Measurements from ENCODE around the gene SLC35D2.
"Not testable (repeated sequence)": the region's sequence is repeated elsewhere in the genome, so short reads cannot be mapped to it uniquely, and the experiment has no call there.

SLC35D2 gene

DNA sequence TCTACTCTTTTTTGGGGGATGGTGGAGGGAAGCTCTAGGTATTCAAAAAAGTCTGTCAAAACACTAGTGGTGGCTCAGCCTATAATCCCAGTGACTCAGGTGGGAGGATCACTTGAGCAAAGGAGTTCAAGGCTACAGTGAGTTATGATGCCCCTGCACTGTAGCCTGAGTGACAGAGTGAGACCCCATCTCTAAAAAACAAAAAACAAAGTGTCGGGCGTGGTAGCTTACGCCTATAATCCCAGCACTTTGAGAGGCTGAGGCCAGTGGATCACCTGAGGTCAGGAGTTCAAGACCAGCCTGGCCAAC lies 15.8 kb upstream of the SLC35D2 start:
- DNase-seq = no peak

DNA sequence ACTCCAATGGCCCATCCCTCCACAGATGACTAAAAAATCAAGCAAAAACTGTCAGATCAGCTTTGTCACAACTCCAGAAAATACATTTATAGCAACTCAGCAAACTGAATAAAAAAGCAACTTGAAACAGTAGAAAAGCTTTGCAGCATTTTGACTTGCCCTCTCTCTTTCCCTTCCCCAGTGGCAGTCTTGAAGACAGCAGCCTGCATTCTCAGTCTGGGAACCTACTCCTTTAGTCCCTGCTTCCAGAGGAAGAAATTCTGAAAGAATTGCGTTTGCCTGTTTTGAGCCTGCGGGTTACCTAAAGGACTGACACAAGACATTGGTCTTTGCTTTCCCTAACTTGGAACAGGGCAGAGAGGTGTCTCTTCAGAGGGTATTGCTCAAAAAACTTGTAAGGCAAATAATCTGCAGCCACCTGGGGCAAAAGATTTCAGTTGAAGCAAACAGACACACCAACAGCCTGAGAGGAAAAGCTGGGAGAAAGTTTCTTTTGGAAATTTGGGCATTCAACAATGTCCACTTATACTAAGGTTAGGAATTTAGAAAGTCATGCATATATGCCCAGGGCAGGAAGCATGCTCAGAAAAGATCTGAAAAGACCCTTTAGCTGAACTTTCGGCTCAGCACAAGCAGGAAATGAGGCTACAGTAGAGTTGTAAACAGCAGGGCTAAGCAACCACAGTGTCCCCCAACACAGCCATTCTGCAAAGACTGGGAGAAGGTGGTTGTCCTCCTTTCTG lies 15.2 kb upstream of the SLC35D2 start:
- DNase-seq = no peak

DNA sequence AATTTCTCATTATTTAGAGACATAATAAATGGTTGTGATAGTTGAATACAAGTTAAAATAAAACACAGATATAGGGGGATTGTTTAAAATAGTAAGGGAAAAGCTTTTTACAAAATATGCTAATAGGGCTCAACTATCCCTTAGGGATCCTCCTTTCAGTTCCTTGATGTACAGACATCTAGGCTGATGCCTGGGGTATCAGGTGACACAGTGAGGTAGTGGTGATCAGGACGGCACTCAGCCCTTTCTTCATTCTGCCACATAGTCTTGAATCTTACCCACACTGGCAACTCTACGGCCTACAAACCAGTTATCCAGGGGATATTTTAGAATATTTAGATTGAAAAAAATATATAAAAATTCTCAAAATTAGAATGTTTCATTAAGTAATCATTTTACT lies 12.5 kb upstream of the SLC35D2 start:
- DNase-seq = no peak

DNA sequence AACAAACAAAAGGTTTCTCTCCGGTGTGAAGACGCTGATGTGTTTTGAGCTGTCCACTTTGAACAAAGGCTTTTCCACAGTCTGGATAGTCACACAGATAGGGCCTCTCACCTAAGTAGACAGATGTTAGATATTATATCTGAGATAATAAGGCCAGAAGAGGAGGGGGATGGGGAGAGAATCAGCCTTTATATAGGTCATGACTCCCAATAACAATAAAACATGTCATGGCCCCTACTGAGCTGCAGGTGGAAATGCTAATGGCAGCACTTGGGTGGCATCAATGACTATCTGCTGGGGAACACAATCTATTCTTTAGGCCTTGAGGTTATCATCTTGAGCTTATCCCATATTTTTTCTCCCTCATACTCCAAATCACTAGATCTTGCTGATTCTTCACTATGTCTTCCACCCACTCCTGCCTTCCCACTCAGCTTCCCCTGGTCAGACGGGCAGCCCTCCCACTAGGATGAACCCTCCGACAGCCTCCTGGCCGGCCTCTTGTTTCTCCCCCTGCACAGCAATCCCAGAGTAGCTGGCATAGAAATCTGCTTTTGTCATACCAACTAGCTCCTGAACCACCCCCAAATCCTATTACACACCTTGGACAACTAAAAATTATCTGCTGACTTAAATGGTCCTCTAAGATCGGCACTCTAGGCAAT lies 11.5 kb upstream of the SLC35D2 start:
- no peak for DNase-seq

DNA sequence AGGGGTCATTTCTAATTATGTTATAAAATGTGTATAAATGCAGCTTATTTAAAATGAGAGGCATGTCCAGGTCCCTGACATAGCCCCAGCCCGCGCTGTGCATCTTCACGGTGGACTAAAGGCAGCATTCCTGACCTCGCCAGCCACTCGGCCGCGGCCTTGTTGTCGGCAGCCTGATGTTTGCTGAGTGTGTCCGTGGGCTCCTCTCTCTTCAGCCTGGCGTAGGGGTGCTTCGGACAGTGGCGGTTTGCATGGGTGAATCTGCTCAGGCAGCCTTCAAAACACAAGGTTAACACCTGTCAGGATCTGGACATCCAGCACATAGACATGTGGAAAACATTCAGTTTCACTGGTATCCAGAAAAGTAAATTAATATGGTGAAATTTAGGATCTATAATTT lies 8.8 kb upstream of the SLC35D2 start:
- DNase-seq = no peak

DNA sequence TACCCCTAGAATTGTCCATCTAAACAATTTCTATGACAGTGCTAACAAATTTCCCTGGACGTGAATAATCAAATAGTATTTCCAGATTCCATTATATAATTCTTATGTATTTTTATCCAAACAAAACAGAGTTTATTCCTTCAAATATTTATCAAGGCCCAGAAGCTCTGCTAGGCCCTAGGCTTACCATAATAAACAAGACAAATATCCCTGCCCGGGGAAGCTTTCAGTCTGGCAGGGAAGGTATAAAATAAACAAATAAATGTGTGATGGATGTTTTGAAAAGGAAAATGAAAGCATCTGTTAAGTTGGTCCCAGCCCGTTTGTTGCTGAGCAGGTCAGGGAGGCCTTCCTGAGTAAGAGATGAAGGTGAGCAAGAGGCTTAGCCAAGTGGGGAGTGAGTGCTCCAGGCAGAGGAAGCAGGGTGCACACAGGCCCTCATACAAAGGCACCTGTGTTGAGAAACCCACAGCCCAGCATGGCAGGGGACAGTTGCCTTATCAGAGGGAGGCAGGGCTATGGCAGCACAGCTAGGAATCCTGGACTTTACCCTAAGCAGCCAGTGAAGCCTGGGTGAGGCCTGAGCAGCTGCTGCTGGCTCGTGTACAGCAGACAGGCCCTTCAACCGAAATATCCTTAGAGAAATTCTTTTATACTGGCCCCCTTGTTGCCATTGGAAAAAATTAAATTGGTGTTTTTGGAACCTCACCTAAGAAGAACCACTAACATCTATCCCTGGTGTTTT lies 7.7 kb upstream of the SLC35D2 start:
- DNase-seq = no peak

DNA sequence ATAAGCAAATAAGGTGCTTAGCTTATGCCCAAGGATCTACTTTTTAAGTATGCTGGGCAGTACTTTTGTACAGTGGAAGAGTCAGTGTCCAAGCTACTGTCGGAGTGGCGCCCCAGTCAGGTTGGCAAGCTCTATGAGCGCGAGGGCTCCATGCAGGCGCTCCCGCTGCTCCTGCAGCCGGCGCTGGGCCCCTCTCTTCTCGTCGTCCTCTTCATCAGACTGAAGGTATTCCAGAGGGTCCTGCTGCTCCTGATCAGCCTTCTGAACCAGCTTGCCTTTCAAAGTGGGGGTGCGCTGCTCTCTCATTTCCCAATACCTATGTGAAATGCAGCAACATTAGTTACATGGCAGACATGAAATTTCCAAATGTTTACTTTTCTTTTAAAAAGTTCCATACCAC lies 4.6 kb upstream of the SLC35D2 start:
- no peak for DNase-seq

DNA sequence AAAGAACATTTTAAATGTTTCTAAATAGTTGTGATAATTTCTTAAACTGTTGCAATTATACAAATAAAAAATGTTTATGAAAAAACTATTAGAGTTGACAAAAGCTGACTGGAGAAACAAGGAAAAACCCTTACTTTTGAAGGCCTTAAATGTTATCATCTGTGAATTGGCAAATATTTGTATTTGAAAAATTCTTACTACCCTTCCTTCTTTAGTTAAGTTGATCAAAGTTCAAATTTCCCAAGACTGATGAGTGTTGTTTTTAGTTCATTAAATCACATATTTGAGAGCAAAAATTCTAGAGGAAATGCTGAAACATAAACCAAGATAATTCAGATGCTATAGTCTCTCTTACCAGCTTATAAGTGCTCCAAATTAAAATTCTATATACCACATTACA lies 2.6 kb upstream of the SLC35D2 start:
- no peak for DNase-seq

DNA sequence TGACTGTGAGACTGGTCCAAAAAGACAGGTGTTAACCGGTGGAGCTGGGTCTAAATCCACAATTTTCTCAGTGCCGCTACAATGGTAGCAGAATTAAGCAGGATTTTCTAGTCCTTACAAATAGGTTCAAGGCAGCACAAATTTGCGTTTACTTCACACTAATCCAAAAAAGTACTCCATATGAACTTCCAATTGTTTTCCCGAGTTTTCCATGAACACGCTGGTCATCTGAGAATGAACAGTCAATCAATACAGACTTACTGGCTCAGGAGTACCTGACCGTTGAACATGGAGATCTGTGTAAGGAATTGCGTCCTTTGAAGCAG lies 709 bp downstream of the SLC35D2 start:
- no peak for DNase-seq

DNA sequence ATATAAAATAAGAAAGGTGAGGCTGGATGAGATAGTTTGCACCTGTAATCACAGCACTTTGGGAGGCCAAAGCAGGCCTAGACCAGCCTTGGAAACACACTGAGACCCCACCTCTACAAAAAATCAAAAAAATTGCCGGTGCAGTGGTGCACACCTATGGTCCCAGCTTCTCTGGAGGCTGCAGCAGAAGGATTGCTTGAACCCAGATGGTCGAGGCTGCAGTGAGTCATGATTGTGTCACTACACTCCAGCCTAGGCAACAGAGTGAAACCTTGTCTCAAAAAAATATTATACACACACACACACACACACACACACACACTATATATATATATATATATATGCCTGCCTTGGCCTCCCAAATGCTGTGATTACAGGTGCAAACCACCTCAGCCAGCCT lies 1.3 kb downstream of the SLC35D2 start:
- no peak for DNase-seq

DNA sequence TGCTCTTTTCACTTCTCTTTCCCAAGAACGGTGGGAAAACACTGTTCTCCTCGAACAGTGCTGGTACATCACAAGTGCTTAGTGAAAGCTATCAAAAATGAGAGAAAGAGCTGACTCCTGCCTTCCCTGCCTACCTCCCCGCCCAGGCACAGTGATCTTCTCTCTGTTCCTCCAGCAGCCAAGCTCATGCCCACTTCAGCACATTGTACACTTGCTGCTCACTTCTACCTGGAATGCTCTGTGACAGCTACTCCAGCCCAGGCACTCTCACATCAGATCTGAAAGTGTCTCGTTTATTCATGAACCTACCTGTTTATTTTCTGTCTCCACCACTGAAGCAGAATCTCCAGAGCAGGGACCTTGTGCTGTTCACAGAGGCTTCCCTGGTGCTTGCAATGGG lies 1.8 kb downstream of the SLC35D2 start:
- no peak for DNase-seq

DNA sequence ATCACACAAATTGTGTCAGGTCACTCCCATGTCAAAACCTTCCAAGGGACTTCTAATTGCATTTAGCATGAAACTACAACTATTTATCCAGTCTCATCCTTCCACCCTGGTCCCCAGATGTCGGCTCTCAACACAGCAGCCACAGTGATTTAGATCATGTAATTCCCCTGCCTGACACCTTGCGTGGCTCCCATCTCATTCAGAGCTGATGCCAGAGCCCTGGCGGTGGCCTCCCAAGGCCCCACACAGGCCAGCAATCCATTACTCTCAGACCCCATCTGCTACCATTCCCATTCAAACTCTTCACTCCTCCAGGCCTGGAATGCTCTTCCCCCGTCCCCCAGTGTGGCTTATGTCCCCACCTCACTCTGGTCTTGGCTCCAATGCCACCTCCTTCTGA lies 2.4 kb downstream of the SLC35D2 start:
- no peak for DNase-seq

DNA sequence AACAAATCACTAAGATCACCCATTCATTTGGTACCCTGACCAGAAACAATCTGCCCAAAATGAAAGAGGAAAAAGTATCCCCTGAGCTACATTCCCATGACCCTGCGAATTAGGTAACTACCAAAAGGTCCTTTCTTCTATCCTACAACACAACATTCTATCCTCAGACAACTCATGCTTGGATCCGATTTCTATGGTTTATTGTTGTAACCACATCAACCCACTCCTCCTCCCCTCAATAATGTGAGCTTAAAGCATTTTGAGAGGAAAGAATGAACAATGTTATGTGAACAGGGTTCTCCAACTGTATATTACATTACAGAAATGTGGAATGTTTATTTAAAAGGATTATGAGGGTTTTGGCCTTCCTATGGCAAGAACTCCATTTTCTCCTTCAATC lies 4.0 kb downstream of the SLC35D2 start:
- no peak for DNase-seq

DNA sequence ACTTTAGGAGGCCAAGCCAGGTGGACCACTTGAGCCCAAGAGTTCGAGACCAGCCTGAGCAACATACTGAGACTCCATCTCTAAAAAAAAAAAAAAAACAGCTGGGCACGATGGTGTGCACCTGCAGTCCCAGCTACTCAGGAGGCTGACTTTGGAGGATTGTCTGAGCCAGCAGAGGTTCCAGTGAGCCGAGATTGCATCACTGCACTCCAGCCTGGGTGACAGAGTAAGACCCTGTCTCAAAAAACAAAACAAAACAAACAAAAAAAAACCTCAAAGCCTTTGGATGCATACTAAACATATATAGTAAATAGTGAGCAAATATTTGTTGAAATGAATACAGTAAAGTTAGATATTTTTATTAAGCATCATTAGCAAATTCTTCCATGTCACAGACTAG lies 5.3 kb downstream of the SLC35D2 start:
- DNase-seq = no peak

DNA sequence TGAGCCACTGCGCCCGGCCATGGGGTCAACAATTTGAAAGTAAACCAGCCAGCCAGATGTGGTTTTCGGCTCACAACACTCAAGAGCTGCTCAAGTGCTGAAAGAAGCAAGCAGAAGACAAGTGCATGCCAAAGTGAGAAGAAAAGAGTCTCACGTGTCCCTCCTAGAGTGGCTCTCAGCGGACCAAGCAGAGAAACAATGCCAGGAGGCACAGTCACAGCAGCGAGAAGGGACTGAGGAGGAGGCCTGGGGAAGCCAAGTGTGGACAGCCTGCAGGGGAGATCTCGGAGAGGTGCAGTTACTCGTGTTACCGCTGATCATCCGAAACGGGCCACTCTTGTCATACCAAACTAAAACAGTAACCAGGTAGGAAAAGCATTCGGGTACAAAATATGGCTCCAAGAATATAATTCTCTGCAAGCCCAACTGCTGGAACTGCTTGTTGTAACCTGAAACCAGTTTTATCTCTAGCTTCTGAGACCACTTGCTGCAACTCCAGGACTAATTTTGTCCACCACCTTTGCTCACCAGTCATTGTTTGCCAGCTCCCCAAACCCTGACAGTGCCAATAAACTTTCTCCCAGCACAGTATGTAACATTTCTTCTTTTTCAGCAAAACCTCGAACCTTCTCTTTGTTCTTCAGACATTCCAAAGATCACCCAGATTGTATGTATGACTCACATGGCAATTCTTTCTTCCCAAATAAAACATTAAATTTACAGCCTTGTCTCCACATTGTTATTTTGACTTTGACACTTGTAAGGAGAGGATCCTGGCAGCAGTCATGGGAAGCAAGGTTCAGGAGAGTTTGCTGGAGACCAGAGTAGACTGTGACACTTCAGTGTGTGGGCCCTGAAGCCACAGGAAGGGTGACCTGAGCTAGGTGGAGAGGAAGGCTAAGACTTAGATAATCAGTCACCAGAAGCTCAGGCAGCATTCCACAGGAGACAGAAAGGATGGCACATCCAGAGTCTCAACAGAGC lies 6.3 kb downstream of the SLC35D2 start:
- peak; percentile 33 for DNase-seq

DNA sequence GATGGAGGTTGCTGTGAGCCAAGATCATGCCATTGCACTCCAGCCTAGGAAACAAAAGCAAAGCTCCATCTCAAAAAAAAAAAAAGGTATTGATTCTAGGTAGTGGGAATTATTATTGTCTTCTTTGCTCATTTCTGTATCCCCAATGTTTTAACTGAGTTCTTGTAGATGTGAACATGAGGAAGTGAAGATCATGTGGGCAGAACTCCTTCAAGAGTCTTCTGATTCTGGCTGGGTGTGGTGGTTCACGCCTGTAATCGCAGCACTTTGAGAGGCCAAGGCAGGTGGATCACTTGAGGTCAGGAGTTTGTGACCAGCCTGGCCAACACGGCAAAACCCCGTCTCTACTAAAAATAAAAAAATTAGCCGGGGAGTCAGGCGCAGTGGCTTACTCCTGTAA lies 8.0 kb downstream of the SLC35D2 start:
- DNase-seq = not testable (repeated sequence)

DNA sequence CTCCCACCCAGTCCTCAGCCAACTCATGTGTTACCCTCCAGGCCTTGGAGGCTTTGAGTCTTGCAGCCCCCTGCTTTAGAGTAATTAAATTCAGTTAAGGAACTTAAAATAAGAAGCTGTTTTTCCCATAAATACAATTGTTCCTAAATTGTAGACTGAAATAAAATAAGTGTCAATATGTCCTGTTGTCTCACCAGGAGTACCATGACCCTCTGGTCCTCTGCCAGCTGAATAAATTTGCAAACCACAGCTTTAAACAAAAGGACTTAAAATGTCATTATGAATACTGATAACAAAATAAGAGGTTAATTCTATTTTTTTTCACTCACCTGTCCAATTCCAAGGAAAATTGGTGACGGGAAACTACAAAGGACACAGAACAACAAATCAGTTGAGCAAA lies 15.6 kb downstream of the SLC35D2 start:
- DNase-seq = no peak

DNA sequence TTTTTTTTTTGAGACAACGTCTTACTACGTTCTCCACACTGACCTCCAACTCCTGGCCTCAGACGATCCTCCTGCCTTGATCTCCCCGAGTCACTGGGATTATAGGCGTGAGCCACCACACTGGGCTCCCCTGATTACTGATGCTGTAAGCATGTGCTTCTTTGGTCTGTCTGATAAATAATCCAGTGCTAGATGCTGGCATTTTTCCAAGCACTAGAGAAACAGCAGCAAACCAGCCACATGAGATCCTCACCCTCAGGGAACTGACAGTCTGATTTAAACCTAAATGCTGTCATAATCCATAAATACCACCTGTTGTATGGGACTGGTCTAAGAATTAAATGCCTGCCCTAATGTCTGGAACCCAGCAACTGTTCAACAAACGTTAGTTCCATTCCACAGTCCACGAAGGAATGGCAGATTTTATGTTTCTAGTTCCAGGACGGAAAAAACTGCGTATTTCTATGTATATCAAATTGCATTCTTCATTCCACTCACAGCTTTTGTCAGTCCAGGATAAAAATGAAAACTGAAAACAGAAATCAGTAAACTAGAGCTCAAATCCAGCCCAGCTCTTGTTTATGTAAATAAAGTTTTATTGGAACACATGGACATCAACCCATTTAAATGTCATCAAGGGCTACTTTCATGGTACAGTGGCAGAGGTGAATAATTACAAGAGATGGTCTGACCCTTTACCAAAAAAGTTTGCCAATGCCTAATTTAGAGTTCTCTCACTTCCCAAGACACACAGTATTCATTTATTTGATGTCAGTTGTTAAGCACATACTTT lies 20.1 kb downstream of the SLC35D2 start:
- no peak for DNase-seq

DNA sequence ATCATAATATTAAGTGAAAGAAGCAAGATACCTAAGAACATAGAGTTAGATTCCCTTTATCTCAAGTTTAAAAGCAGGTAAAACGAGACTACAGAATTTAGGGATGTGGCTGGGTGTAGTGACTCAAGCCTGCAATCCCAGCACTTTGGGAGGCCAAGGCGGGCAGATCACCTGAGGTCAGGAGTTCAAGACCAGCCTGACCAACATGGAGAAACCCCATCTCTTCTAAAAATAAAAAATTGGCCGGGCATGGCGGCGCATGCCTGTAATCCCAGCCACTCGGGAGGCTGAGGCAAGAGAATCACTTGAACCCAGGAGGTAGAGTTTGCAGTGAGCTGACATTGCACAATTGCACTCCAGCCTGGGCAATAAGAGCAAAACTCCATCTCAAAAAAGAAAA lies 21.4 kb downstream of the SLC35D2 start:
- DNase-seq = not testable (repeated sequence)

DNA sequence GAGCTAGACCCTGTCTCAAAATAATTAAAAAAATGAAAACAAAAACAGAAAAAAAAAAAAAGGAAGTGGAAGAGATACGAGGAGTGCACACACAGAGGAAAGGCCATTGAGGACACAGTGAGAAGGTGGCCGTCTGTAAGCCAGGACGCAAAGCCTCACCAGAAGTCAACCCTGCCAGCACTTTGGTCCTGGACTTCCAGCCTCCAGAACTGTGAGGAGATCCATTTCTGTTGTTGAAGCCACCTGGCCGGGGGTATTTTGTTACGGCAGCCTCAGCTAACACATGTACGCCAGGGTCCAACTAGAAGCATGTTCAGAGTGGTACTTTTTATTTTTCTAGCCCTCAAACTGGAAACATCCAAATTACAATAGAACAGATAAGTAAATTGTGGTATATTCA lies 21.8 kb downstream of the SLC35D2 start:
- no peak for DNase-seq

DNA sequence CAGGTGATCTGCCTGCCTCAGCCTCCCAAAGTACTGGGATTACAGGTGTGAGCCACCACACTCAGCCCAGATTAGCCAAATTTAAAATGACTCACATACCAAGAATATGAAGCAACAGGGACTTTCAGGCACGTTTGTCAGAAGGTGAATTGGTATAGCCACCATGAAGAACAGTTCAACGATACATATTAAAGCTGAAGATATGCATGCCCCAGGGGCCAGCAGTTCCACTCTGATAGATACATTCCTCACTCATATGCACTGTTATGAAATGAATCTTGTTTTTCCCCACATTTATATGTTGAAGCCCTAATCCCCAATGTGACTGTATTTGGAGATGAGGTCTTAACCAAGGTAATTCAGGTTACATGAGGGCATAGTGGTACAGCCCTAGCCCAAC lies 22.5 kb downstream of the SLC35D2 start:
- no peak for DNase-seq

DNA sequence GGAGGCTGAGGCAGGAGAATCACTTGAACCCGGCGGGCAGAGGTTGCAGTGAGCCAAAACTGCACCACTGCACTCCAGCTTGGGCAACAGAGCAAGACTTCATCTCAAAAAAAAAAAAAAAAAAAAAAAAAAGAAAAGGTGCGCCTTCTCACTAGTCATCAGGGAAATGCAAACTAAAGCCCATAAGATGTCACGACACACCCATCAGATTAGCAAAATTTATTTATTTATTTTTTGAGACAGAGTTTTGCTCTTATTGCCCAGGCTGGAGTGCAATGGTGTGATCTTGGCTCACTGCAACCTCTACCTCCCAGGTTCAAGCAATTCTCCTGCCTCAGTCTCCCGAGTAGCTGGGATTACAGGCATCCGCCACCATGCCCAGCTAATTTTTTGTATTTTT lies 23.0 kb downstream of the SLC35D2 start:
- DNase-seq = not testable (repeated sequence)

All from NCI-H510A treated with DMSO at 0.1 percent for 48 hours (cell line).